ENCODE results near the gene ICE2.

DNA sequence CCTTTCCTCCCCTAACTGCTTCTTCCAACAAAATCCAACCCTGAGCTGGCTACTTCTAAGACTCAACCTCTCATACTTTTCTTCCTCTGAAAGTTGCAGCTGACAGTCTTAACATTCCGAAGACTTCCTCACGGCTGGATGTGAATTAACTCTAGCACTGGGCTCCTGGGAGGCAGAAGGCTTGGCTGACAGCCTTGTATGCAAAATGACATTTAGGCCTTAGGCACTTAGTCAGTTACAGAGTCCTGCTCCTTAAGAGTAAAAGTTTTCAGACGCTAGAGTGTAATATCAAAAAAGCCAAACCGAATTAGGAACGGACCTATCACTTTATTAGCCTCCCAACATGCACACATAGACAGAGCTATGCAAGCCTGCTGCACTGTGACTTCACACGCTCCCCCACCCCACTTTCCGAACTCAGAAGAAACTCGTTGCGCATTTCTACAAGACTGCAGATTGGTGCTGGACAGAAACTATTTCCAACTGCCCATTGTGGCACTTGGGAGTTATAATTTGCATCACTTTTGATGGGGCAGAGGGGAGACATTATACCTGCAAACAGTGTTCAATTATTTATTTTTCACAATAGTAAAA is 65.6 kb downstream of the ICE2 start:
- TF ChIP-seq CTCF (IDR thresholded peaks at IDR 0.05), result no peak
- no peak for TF ChIP-seq POLR2AphosphoS5 (IDR thresholded peaks at IDR 0.05; ENCODE audit: insufficient read depth in 1 of 2, low read depth in 1 of 2)
